ENCODE data around the gene DGKZ.

The DGKZ gene

DNA sequence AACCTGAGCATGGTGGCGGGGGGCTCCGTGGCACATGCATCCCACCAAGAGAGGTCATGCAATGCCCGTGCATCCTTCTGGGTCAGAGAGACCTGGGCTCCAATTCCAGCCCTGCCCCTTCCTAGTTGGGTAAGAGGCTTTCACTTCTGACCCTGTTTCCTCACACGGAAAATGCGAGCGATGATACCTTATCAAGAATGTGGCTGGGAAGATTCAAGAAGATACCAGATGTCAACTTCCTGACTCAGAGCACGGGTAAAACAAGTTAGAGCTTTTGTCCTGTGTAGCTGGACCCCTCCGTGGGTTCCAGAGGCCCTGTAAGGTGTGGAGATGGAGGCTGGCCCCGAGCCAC lies 8.7 kb upstream of the DGKZ start:
- DNase-seq (ENCODE audit: extremely low read depth, low read depth): no peak
- H3K4me3 ChIP-seq (replicated peaks; ENCODE audit: low read depth, low read length): no peak overlapping the region
- TF ChIP-seq CTCF (IDR thresholded peaks at IDR 0.05; ENCODE audit: low read depth, low read length, missing control alignments): no peak

DNA sequence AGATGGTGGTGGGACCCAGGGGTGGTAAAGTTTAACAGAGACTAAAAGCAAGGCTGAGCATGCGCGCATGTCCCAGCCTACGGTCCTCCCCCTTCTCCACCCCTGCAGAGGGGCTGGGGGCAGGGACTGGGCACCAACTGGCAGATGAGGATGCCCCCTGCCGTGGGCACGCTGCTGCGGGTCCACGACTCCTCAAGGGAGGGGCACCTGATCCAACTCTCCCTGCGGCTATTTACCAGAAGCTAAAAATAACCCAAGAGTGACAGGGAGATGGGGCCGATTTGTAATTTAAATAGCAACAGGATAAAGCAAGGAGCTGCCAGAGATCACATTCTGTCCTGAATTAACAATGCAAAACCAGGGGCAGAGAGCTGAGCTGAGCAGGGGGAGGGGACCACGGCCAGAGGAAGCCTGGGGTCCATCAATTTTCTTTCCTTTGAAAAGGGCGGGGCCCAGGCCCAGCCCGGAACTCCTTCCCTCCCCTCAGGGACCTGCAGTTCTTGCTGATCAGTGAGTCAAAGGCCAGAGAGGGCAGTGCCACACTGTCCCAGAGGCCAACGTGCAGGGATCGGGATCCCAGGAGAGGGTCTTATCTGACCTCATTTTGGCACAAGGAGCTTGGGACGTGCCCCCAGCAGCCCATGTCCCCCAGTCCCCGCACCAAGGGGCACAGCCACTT lies 8.1 kb upstream of the DGKZ start:
- TF ChIP-seq CTCF (IDR thresholded peaks at IDR 0.05; ENCODE audit: low read depth, low read length, missing control alignments): no peak
- DNase-seq (ENCODE audit: extremely low read depth, low read depth): no peak
- H3K4me3 ChIP-seq (replicated peaks; ENCODE audit: low read depth, low read length): no peak overlapping the region

GRCh38 chr11:46339816-46340215 lies 7.4 kb upstream of the DGKZ start:
- no peak for DNase-seq (ENCODE audit: extremely low read depth, low read depth)
- no peak overlapping the region for H3K4me3 ChIP-seq (replicated peaks; ENCODE audit: low read depth, low read length)
- no peak for TF ChIP-seq CTCF (IDR thresholded peaks at IDR 0.05; ENCODE audit: low read depth, low read length, missing control alignments)

DNA sequence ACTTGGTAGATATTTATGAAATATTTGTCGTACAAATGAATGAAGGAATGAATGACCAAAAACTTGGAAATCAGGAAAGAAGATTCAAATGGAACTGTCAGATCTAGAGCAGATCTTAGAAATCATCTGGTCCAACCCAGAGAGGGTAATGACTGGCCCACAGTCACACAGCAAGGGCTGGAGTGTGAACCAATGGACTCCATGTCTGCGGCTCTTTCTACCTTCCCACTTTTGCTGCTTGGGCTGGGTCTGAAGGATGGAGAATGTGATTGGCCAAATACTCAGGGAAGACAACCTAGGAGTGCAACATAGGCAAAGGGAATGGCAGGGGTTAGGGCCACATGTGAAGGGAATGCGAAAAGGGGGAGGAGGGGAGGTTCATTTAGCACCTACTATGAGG lies 5.8 kb upstream of the DGKZ start:
- no peak overlapping the region for H3K4me3 ChIP-seq (replicated peaks; ENCODE audit: low read depth, low read length)
- no peak for TF ChIP-seq CTCF (IDR thresholded peaks at IDR 0.05; ENCODE audit: low read depth, low read length, missing control alignments)
- DNase-seq (ENCODE audit: extremely low read depth, low read depth): no peak

- TF ChIP-seq CTCF (IDR thresholded peaks at IDR 0.05; ENCODE audit: low read depth, low read length, missing control alignments): no peak
- no peak overlapping the region for H3K4me3 ChIP-seq (replicated peaks; ENCODE audit: low read depth, low read length)
- DNase-seq (ENCODE audit: extremely low read depth, low read depth): no peak
These were observed 5.0 kb upstream of the DGKZ start for GRCh38 chr11:46342239-46342638.

GRCh38 chr11:46343520-46343919 lies 3.7 kb upstream of the DGKZ start:
- DNase-seq (ENCODE audit: extremely low read depth, low read depth): no peak
- no peak for TF ChIP-seq CTCF (IDR thresholded peaks at IDR 0.05; ENCODE audit: low read depth, low read length, missing control alignments)
- H3K4me3 ChIP-seq (replicated peaks; ENCODE audit: low read depth, low read length): no peak overlapping the region

DNA sequence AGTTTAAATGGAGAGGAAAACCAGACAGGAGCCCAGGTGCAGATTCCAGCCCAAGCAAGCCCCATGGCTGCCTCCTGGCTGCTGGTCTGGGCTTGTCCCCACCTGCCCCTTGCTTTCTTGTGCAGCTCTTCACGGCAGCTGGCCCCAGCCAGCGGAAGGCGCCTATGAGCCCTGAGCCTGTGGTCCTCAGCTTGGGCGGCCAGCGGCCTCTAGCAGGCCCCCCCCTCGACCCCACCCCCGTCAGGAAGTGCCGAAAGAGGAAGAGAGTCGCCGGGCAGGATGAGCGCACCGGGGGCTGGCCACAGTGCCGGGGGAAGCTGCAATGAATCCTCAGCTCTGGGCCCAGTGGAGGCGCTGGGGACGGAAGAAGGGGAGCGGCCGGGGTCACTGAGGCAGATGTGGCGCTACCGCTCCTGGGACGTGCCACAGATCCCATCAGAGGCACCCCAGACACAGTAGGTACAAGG lies 2.1 kb upstream of the DGKZ start:
- no peak for DNase-seq (ENCODE audit: extremely low read depth, low read depth)
- no peak for TF ChIP-seq CTCF (IDR thresholded peaks at IDR 0.05; ENCODE audit: low read depth, low read length, missing control alignments)
- H3K4me3 ChIP-seq (replicated peaks; ENCODE audit: low read depth, low read length): no peak overlapping the region
